ENCODE measurements around the gene ESPNL.
"Not testable (repeated sequence)": the region's sequence is repeated elsewhere in the genome, so short reads cannot be mapped to it uniquely, and the experiment has no call there.

The ESPNL gene

DNA sequence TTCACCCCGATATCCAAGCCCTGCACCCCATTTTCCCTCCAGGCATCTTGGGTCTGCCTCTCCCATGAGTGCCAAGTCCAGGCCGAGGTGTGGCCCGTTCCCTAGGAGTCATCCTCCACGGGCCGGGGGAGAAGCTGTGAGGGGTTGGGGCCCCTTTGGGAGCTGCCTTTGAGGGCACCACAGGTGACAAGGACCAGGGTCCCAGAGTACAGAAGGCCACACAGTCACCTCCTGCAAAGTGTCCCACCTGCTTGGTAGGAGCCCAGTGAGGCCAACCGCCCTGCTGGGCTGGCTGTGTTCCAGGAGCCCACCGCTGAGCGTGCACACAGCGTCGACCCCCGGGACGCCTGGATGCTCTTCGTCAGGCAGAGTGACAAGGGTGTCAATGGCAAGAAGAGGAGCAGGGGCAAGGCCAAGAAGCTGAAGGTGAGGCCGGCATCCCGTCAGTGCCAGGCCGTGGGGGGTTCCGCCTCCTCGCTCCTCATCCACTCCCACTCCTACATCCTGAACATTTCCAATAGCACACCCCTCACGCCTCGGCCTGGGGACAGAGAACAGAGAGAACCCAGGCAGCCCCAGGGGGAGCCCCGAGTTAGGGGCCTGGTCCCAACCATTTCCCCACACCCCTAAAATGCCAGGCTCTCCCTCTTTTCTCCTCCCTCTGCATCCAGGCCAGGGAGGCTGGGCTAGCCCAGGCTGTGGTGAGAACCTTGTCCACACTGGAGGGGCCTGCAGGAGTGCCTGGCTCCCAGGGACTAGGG lies 61.3 kb downstream of the ESPNL start:
- no peak for DNase-seq

DNA sequence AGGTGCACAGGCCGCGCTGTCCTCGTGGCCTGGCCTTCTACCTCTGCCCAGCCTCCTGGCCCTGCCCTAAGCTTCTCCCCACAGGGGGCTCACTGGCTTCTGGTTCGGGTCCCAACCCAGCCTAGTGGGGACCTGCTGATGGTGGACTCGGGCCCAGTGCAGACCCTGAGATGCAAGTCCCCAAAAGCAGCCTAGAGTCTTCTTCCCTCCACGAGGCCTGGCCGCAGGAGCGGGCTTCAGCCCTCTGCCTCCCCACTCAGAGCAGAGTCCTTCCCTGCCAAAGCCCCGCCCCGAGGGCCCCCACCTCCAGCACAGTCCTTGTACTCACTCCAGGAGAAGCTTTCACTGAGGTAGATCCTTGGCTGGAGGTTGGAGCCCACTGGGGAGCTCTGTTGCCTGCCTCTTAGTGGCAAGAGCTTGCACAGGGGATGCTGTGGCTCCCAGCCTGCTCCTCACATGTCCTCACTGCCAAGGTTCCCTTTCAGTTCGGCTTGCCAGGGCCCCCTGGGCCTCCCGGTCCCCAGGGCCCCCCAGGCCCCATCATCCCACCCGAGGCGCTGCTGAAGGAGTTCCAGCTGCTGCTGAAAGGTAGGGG lies 62.2 kb downstream of the ESPNL start:
- DNase-seq = no peak

DNA sequence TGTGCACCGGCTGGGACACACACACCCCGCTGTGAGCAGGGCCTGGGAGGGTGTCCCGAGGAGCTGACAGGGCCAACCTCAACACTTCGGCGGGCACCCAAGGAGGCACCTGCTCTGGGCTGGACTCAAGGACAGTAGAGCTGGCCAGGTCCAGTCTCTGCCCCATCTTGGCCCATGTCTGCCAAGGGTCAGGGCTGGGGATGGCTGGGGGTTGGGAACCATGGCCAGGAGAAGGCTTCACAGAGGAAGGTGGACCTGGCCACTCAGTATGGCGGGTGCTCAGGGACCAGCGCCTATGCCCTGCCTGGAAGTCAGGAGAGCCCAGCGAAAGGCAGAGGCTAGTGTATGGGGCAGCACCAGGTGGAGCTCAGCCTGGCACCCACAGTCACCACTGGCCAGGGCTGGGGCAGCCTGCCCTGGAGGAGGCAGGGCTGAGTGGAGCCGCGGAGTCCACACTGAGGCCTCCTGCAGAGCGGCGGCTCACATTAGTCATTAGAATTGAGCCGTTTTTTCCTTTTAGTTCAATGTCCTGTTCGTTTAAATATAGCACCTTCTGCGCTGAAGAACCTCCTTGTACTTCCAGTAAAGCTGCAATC lies 62.8 kb downstream of the ESPNL start:
- DNase-seq = no peak

DNA sequence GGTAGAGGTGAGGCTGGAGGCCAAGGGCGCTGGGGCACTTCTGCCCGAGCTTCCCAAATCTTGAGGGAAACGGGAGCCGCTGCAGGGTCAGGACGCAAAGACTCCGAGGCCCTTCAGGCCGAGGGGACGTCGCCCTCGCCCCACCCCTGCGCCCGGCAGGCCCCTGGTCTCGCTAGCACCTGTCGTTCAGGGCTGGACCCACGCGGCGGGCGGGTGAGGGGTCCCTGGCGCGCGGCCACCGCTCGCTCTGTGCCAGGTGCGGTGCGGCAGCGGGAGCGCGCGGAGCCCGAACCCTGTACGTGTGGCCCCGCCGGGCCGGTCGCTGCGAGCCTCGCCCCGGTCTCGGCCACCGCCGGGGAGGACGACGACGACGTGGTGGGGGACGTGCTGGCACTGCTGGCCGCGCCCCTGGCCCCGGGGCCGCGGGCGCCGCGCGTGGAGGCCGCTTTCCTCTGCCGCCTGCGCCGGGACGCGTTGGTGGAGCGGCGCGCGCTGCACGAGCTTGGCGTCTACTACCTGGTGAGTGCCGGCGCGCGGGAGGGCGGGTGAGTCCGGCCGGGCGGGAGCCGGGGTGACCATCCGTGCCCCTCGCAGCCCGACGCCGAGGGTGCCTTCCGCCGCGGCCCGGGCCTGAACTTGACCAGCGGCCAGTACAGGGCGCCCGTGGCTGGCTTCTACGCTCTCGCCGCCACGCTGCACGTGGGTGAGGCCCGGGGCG lies 63.5 kb downstream of the ESPNL start:
- no peak for DNase-seq

DNA sequence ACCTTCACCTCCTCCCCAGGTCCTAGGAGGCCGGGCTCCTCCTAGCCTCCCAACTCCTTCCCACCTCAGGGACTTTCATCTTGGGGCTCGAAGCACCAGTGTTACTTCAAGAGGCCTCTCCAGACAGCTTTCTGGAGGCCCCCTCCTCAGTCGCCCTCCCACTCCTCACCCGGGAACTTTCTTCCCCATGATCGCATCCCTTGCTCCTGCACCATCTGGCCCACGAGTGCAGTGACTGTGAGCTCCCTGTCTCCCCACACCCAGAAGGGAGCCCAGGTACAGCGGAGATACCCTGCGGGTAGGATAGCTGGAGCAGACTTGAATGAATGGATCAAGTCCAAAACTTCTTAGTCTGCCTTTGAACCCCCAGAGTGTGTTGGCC lies 64.8 kb downstream of the ESPNL start:
- DNase-seq = no peak

DNA sequence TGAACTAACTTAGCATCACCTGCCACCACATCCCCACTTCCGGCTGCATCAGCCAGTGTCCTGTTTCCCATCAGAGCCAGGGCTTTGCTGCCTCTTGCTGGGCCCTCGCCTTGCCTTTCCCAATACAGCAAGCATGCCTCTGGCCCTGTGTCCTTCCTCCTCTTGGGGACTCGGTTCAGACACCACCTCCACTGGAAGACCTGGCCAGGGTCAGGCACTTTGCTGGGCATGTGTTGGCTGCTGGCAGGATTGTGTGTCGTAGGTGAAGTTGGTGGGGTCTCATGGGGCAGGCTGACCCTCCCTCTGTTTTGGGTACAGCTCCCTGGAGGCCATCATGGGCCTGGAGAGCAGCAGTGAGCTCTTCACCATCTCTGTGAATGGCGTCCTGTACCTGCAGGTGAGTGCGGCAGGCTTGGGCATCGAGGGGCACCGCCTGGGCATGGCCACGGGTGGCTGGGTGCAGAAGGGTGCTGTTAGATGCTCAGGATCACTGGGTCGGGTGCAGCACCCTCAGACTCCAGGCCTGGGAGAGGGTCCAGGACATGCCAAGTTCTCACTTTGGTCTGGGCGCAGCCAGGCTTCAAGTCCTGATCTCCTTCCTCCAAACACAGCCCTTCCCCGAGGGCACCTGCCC lies 65.3 kb downstream of the ESPNL start:
- DNase-seq = peak; percentile 17

DNA sequence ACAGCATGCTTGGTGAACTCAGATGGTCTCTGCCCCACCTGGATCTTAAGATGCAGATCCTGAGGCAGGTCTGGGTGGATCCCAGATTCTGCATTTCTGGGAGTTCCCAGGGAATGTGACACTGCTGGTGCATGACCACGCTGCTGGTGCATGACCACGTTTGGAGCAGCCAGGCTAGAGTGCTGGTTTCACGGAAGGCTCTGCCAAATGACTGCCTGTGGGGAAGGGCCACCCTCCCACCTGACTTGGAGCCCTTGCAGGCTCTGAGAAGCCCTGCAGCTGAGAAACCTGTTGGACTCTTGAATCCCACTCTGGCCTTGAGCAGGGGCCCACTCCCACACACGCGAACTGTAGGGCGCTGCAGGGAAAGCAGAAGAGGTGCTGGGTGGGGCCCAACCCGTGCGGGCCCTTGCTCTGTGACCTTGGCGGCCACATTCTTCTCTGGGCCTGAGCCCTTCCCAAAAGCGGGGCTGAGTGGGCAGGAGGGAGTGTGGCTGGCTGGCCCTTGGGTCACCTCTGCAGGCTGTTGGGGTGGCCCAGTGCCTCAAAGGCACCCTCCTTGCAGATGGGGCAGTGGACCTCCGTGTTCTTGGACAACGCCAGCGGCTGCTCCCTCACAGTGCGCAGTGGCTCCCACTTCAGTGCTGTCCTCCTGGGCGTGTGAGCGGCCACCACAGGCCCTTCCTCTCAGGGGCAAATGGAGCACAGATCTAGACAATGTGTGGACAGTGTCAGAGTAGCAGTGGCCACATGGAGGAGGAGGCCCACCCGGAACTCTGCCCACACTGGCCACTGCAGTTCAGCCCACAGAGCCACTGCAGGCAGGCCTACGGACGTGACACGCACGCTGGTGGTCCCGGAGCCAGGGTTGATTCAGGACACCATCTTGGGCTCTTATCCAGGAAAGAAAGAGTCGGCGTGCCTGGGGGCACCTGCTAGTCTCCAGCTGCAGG lies 66.5 kb downstream of the ESPNL start:
- DNase-seq = no peak

DNA sequence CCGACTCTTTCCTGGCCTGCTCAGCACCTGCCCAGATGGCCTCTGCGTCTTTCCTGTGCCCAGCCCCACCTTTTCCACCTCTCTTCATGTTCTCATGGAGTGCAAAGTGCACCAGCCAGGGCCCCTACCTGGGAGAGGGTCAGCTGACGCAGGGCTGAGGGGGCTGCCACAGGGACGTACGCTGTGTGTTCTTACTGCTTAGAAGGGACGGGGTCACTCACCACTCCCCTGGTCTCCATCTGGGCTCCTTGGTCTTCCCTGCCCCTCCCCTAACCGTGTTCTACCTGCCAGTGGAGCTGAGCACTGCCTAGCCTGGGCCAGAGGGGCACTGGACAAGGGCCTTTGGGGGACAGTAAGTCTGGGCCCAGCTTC lies 67.2 kb downstream of the ESPNL start:
- DNase-seq = no peak

DNA sequence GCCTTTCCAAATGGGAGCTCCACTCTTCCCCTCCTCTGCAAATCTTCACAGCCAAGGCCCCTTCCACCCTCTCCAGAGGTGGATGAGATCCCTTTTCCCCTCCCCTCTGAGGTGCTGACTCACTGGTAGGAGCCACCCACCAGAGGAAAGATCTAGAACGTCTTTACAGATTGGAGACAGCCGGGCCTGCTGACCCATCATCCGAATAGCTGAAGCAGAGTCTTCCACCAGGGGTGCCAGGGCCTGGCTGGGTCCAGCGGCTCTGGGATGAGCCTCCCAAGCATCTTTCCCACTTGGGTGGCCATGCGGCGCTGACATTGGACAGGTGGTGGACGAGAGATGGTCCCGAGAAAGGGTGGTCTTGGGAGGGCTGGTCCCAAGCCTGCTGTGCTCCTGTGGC lies 67.6 kb downstream of the ESPNL start:
- DNase-seq = no peak

DNA sequence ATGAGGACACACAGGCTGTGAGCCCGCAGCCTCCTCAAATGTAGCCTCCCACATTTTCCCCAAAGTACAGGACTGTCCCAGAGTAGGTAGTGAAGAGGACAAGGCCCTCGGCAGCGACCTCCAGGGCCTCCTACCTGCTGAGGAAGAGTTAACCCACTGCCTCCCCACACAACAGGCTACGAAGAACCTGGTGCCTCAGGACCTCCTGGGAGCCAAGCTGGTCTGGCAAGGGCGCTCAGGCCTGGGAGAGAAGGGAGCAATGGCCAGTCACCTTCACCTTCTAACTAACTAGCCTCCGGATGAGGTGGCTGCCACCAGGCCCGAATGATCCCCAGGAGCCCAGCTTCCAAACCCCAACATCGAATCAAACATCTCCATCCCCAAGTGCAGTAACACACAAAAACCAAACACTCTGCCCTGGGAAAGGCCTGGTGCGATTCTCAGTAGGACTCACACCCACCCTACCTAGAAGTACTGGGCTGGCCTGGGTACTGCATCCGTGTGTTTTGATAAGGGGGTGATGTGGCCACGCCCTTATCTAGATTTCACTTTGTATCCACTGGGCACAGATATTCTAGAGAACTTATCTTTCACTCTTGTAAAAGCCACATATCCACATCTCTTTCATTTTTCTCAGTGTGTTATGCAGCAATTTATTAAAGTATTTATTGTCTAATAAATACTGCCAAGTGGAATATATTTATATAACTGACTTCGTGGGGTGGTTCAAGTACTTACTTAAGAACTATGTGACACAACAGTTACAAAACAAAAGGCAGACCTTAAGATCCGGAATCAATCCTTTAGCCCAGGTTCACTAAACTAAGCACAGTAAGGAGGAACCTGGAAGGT lies 68.3 kb downstream of the ESPNL start:
- DNase-seq = no peak

DNA sequence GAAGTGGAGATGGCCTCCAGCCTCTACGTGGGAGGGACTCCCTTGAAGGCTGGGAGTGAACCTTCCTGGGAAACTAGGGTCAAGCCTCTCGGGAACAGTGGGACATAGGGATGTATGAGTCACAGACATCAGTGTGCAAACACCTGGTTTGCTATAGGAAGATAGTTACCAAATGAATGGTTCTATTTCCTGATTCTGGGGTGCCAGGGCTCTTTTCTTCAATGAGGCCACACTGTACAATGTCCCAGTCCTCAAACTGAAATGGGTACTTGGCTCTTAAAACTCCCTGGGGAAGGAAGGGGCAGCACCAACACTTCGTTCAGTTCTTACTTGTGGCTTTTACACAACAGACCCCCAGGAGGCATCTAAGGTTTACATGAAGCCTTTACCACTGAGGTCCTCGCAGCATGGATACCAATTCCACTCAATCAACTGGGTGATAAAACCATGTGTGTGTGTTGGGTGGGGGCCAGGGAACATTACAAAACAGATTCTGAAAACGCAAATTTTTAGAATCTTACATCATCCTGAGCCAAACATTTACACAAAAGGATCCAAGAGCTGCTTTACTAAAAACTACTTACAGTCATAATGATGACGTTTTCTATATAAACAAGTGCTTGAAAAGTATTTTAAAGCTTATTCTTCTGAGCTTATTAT lies 69.0 kb downstream of the ESPNL start:
- no peak for DNase-seq

DNA sequence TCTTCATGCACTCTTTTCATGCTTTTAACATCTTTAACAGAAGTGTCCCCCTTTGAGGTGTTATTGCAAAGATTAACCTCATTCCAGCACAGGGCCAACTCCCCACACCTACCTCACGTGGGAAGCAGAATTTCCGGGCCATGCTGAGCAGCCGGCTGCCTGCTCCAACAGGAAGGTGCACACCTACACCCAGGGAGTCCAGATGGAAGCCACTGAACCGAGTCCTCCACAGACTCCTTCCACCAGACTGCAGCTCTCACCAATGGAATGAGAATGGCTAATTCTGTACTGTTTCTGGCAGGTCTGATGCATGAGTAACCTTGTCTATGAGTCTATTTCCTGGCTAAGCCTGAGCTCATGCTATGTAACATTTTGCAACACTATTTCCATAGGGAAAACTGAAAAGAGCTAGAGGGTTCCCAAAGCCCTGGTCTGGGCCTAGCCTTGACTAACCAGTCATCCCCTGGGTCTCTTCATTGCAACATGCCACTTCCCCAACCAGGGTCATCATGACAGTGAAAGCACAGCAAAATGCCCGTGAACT lies 69.6 kb downstream of the ESPNL start:
- DNase-seq = no peak

DNA sequence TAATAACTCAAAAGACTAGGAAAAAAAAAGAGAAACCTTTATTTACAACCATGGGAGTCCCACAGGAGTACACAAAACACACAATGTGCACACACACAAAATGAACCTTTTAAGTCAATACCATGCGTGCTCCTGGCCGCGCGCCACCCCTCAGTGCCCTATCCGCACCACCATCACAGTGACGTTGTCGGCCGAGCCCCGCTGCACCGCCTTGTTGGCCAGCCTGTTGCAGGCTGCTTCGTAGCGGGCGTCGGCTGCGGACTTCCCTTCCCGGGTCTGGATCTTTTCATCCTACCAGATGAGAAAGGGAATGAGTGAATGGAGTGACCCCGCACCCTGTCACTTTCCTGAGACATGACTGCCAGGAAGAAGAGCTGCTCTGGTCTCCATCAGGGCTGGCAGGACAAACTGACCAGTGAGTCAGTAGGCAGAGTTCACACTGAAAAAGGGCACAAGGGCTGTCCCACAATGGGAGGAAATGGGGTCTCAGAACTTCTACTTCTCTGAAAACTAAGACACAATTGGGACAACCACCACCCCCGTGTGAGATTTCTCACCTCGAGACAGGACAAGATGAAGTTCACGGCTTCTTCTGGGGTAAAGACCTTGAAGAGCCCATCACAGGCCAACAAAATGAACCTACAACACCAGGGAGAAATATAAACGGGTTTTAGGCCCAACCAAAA lies 70.4 kb downstream of the ESPNL start:
- DNase-seq = no peak

DNA sequence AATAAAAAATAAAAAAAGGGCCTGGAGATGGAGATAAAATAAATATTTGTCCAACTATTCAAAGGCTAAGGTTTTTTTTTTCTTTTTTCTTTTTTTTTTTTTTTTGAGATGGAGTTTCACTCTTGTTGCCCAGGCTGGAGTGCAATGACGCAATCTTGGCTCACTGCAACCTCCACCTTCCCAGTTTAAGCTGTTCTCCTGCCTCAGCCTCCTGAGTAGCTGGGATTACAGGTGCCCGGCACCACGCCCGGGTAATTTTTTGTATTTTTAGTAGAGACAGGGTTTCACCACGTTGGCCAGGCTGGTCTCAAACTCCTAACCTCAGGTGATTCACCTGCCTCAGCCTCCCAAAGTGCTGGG lies 70.9 kb downstream of the ESPNL start:
- not testable (repeated sequence) for DNase-seq

DNA sequence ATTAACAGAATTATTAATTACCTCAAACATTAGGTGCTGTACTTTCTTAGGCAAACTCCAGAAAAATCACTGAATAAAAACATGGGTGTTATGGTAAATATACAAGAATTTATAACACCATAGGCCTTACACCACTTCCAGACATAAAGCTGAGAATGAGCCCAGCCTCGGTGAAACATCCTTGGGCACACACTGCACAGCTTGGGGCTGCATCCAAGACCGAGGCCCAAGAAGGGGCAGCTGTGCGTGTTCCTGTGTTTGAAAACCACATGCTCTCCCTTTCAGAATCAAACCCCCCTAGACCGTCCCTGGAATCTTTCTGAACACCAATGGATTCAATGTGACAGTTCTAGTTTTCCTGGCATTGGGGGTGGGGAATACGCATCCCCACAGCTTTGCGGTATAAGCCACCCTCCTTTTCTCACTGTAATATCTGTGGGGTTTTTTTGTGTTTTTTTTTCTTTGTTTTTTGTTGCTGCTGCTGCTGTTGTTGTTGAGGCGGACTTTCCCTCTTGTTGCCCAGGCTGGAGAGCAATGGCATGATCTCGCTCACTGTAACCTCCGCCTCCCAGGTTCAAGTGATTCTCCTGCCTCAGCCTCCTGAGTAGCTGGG lies 71.5 kb downstream of the ESPNL start:
- DNase-seq = no peak

DNA sequence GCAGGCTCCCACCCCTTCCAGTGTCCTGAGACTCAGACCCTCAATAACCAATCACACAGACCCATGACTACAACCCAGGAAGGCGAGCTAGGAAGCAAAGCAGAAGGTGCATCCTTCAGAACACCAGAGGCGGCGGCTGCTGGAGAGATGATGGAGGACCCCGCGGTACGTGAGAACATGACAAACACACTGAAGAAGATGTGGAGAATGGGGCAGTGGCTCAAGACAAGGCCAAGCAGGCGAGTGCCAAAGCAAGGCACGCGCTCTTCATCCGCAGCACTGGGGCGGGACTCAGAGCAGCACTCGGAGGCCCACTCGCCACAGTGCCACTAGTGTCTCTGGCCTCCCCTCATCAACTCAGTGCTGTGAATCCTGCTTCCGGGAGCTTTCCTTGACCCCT lies 72.3 kb downstream of the ESPNL start:
- no peak for DNase-seq

DNA sequence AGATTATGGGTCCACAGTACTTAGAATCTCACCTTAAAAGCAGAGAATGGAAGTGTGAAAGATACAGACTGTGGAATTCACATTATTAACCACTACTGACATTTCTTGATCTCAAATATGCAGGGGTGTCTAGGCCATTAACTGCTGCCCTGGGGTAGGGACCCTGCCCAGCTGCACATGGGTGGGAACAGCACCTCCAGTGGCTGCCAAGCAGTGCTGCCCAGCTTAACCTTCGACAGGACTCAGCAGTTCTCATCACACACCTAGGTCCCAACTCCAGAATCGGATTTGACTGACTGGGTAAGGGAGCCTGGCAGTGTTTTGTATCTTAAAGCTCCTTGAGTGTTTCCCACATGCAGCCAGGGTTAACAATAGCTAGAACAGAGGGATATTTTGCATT lies 73.6 kb downstream of the ESPNL start:
- no peak for DNase-seq

DNA sequence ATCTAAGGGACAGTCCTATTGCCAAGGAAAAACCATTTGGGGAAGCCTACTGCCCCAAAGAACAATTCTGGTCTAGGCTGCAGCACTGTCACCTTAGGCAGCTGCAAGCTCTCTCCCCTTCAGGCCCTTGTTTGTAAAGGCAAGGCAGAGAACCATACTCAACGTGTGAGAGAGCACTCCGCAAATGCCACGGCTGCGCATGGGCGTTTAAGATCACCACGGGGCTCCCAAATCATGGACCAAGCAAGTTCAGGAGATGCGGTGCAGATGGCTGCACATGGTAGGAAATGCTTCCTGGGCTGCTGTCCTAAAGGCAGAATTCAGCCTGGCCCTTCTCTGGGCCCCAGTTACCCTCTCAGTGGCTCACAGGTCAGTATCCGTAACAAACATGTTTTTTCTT lies 74.2 kb downstream of the ESPNL start:
- DNase-seq = no peak

DNA sequence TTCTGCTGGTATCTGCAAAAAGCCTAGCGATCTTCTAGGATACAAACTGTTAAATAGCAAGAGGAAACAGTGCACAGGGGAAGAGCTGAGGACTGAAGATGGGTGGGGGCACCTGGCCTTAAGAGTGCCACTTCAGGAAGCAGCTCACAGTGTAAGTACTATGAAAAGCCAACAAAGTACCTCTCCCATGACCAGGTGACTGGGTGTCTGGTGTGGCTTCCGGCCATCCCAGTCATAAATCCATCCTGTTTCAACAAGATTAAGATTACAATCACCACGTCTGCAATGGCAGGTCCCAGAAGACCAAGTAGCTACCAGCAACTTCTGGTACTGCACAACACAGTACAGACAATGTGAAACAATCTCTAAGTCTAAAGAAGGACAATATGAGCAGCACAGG lies 74.6 kb downstream of the ESPNL start:
- no peak for DNase-seq

Data from activated T-cell treated with anti-CD3 and anti-CD28 coated beads, Interleukin-2, amount 50 U/mL, for 1 hour (primary cell).